Activated CD8-positive, alpha-beta memory T cell treated with anti-CD3 and anti-CD28 coated beads, Interleukin-2, amount 50 U/mL, for 1 hour (primary cell): Measurements from ENCODE around the gene NCOR2.

Source experiments
- DNase-seq: peaks from one replicate; pipeline ENCODE4 v3.0.0-alpha.2; 2020; ENCODE audit errors: extremely low read depth

NCOR2 gene

DNA sequence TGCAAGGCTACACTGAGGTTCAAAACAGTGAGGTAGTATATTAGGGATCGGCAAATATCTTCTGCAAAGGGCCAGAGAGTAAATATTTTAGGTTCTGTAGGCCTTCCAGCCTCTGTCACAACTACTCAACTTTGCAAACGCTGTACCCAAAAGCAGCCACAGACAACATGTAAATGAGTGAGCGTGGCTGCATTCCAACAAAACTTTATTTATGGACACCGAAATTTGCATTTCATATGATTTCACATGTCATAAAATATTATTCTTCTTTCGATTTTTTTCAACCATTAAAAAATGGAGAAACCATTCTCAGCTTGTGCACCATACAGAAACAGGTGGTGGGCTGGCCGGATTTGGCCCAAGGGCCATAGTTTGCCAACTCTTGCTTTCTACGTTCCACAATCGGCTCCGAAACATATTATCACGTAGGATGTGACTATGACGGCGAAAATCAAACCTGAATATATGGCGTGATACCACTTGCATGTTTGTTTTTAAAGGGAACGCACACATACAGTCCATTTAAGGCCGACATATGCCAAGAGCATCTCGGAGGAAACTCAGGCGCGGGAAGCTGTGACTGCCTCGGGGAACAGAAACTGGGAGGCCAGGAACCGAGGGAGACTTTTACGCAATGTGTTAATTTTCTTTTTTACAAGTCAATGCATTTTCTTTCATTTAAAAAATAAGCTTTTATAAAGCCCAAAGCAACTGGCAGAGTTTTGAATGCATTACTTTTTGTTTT, 7.1 kb downstream of the NCOR2 start:
- DNase-seq = no peak

- no peak for DNase-seq
Measured at GRCh38 chr12:124559182-124560017, 8.0 kb downstream of the NCOR2 start.

- DNase-seq = no peak
Measured at GRCh38 chr12:124558313-124558712, 9.1 kb downstream of the NCOR2 start.

DNA sequence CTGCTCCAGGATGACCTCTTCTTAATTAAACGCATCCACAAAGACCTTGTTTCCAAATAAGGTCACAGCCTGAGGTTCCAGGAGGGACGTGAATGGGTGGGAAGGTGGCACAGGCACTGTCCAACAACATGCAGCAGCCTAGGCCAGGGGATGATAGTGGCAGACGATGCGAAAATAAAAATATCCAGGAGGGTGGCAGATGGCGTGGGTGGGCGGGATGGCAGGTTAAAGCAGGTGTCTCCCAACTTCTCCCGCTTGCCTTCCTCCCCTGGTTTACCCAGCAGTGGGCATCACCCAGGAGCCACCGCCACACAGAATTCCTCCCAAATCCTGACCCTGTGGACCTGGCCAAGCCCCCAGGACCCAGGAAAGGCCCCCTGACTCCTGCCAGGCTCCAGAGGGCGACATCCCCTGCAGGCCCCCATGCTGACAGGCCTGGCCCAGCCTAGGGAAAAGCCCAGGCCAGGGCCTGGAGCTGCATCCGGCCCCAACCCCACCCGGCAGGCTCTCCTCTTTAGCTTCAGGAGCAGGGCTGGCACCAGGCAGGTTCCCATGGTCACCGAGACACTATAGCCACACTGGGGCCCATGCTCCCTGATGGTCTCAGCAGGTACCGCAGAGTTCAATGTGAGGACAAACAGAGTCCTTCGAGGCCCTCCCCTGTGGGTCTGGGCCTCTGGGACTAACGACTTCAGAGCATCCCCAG, 9.7 kb downstream of the NCOR2 start:
- DNase-seq = no peak

DNA sequence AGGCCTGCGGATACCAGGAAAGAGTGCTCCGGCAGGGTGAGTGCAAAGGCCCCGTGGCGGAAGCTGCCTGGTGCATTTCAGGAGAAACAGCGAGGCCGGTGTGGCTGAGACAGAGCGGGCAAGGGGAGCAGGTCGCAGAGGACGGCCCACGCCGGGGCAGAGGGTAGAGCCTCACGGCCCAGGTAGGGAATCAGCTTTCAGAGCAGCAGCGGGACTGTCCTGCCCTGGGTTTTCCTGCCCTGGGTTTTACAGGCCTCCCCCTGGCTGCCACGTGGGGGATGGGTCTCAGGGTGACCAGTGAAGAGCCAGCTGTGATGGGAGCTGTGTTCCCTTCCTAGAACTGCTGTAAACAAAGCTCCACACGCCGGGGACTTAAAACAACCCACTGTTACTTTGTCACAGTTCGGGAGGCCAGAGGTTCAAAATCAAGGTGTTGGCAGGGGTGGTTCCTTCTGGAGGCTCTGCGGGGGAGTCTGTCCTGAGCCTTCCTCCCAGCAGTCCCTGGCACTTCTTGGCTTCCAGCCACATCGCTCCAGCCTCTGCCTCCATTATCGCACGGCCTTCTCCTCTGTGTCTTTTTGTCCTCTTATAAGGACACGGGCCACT, 10.4 kb downstream of the NCOR2 start:
- DNase-seq = no peak

- DNase-seq = no peak
Measured at GRCh38 chr12:124556074-124556466, 11.3 kb downstream of the NCOR2 start.

- DNase-seq = no peak
Measured at GRCh38 chr12:124555168-124556073, 12.0 kb downstream of the NCOR2 start.

- DNase-seq = no peak
Measured at GRCh38 chr12:124554429-124555029, 12.9 kb downstream of the NCOR2 start.

DNA sequence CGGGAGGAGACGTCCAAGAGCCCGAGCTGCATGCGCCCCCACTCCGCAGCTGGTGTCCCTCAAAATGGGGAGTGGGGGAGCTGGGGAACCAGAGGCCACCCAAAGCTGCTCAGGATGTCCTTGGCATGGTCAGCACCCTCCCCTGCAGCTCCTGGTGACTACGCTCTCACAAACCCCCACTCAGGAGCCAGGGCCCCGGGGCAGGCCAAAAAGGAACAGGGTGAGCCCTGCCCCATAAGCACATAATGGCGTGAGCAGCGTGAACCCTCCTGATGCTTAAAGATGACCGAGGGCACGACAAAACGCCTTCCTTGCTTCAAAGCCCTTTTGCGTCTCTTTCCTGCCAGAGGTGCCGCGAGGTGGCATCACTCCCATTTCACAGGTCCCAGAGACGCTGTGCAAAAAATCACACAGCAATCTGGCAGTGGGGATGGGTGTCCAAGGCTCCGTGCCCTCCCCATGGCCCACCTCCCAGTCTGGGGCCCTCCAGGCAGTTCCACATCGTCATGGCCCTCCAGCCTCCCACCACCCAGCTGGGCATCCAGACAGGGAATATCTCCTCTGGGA, 13.5 kb downstream of the NCOR2 start:
- DNase-seq = no peak

DNA sequence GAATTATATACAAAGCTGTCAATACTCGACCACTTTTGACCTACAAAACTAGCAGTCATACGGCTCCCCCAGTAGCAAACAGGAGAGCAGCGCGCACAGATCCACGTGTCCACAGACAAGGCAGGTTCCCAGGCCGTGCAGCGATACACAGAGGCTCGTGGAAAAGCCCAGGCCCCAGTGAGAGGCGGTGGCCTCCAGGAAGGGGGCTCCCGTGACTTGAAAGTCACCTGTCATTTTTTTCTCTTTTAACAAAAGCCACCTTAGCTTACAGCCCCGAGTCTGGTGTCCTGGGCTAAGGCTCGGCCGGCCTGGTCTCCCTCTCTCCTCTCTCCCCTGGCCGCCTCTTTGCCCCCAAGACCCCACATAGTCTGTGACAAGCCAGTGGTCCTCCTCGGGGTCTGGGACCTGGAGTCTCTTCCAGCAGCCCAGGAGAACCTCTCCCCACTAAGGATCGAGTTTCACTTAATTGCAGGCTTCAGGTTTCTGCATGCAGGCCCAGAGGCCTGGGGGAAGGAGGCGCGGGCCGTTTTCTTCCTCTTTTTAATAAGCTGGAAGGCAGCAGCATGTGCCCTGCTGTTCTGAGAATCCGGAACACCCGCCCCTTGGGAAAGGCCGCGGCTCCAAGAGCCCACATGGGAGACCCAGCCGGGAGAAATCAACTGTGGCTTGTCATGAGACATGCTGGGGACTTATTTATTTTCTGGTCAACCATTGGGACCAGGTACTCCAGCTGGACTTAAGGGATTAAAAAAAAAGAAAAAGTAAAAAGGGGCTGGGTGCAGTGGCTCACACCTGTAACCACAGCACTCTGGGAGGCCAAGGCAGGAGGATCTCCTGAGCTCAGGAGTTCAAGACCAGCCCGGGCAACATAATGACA, 15.9 kb downstream of the NCOR2 start:
- DNase-seq = no peak

GRCh38 chr12:124550123-124551089, 17.0 kb downstream of the NCOR2 start:
- no peak for DNase-seq

- DNase-seq = no peak
Measured at GRCh38 chr12:124549629-124550028, 17.8 kb downstream of the NCOR2 start.

- DNase-seq = no peak
Measured at GRCh38 chr12:124548854-124549378, 18.5 kb downstream of the NCOR2 start.

DNA sequence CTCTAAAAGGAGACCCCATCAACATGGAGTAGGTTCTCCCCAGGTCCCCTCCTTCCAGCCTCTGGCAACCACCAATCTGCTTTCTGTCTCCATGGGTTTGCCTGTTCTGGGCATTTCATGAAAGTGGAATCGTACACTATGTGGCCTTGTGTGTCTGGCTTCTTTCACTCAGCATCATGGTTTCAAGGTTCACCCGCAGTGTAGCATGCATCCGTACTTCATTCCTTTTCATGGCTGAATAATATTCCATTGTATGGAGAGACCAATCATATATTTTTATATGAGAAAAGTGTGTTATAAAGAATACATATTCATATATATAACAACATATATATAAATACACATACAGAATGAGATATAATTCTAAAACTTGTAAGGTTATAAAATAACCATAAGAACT, 19.8 kb downstream of the NCOR2 start:
- DNase-seq = no peak

- no peak for DNase-seq
Measured at GRCh38 chr12:124545508-124546418, 21.6 kb downstream of the NCOR2 start.

DNA sequence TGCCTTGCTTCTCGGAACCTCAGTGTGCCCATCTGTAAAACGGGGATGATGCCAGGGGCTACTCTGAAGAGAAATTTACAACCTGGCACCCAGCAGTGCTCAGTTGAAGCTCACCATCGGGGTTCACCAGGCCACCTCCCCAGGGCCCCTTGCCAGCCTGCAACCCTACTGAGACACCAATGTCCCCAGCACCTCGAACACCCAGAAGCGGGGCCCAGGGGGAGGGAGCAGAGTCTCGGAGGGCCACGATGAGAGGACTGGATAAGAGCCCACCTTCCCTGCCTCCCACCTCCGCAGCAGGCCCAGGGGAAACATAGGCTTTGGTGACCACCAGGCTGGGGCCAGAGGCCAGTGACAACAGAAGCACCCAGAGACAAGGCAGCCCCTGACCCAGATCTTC, 22.4 kb downstream of the NCOR2 start:
- DNase-seq = no peak
